SK-N-SH treated with all-trans-retinoic acid at 6 μM for 48 hours (cell line): Measurements from ENCODE around the gene PRSS27.

Source experiments
- CSRNP3 ChIP-seq: fragments of 250-450 bp; sonication (Bioruptor Pico); IDR thresholded peaks from 2 replicates; pipeline ENCODE4 v1.5.1; 2021; ENCODE audit warnings: mild to moderate bottlenecking, moderate library complexity
- ESRRG ChIP-seq: fragments of 250-450 bp; sonication (Bioruptor Pico); IDR thresholded peaks from 2 replicates; pipeline ENCODE4 v1.6.1; 2021; ENCODE audit warnings: mild to moderate bottlenecking
- TSHZ2 ChIP-seq: fragments of 250-450 bp; sonication (Bioruptor Pico); IDR thresholded peaks from 2 replicates; pipeline ENCODE4 v1.5.0; 2020; ENCODE audit warnings: mild to moderate bottlenecking, moderate library complexity
- TF ChIP-seq, protein P1 (sequence below): fragments of 250-450 bp; sonication (Bioruptor Pico); IDR thresholded peaks from 2 replicates; pipeline ENCODE4 v1.5.1; 2020; ENCODE audit warnings: low read depth, mild to moderate bottlenecking, moderate library complexity

DNA sequence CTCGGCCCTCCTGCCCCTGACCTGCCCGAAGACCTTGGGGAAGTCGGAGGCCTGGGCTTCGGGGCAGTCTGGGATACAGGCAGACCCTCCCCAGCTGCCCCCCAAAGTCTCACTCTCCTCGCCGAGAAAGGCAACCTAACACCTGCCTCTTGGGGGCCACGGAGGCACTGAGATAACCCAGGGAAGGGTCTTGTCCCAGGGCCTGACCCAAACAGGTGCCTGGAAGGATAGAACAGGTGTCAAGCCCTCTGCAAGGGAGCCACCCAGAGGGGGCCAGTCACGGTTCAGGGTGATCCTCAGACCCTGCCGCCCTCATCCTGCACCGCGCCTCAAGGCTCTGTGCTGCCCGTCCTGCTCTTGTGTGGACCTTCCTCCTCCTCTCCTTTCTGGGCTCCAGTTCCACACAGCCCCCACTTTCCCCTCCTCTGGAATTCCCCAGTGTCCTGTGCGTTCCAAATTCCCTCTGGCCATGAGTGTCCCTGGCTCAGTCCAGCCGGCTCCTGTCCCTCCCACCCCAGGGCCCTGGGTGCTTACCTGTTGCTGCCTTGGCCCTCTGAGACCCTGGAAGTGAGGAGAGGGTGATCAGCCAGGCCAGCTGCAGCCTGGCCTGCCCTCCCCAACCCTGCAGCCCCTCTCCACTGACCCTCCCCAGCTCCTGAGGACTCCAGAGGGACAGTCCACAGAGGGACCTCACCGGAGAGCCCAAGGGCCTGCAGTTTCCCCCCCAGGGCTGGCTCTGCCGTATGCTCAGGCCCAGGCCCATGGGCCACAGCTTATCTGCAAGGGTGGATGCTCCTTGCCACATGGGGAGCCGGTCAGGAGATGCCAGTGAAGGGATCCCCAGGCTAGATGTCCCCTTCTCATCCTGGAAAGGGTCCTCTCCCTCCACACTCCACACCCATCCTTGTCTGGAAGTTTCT is 3.8 kb downstream of the PRSS27 start:
- TF ChIP-seq TSHZ2, result no peak
- no peak for TF ChIP-seq CSRNP3 (CRISPR knock-in tag)
- TF ChIP-seq ESRRG (CRISPR knock-in tag), result no peak
- TF ChIP-seq, protein P1, sequence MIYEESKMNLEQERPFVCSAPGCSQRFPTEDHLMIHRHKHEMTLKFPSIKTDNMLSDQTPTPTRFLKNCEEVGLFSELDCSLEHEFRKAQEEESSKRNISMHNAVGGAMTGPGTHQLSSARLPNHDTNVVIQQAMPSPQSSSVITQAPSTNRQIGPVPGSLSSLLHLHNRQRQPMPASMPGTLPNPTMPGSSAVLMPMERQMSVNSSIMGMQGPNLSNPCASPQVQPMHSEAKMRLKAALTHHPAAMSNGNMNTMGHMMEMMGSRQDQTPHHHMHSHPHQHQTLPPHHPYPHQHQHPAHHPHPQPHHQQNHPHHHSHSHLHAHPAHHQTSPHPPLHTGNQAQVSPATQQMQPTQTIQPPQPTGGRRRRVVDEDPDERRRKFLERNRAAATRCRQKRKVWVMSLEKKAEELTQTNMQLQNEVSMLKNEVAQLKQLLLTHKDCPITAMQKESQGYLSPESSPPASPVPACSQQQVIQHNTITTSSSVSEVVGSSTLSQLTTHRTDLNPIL (CRISPR knock-in tag), result no peak
